NCI-H526 (cell line): ENCODE measurements around the gene UPB1.

ENCODE experiments used
- DNase-seq, 2 experiments: peaks; one replicate each; lab custom pipeline; 2025; lab: John Stamatoyannopoulos, UW

UPB1 gene

DNA sequence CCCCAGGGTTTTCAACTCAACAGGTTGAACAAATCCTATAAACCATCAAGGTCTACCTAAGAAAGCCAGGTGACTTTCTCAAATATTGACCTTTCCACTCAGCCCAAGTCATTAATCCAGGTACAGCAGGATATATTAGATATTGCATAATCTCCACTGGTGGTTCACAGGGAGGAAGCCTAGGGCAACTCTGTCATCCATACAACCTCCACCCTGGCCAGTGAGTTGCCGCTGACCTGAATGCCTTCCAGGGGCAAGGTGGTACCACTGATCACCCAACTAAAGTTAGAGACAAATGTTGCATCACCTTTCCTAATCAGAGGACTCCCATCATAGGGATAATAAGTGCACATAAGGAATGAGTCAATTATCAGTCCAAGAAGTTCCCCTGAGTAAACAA lies 36.9 kb downstream of the UPB1 start:
- DNase-seq = no peak

DNA sequence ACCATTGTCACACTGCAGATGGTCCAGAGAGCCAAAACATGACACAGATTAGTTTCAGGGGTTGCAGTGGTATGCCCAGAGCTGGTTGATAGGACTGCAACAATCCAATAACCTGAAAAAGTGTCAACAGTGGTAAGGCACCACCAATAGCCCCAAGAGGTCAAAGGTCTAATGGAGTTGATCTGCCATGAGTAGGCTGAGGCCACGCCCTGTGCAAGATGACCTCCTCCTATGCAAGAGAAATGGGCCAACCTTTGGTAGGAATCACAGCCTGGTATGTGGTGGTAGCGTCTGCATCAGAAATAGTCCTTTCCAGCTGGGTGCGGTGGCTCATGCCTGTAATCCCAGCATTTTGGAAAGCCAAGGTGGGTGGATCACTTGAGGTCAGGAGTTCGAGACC lies 40.2 kb downstream of the UPB1 start:
- no peak for DNase-seq

DNA sequence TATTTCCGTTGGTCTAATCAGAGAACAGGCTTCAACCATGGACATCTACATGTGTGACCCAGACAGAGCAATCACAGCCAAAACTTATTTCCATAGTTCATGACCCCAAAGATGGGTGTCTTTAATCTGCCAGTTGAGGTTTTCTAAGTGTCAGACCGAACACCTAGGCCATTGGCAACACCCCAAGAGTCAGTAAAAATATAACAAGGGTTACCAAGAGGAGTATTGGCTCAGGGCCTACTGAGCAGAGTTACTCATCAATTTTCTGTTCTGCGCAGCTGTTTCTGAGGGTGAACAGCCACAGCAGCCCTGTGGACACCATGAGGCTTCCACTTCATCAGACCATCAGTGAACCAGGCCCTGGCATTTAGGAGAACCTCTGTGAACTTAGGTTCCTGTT lies 41.0 kb downstream of the UPB1 start:
- DNase-seq = no peak

DNA sequence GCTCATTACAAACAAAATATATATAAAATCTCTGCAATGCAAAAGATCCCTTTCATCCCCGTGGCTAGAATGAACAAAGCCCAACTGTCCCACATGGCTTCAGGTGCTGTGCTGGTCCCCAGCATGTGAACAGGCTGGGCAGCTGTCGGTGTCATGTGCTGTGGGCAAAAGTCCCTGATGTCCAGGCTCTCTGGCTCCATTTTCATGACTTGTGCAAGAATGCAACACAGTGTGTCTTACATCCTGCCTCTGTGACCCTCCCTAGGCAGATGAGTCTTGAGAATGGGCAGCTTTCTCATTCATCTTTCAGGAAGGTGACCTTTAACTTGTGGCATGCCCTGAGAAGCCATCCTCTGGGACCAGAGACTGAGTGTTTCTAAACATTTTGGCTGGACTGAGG lies 45.3 kb downstream of the UPB1 start:
- no peak for DNase-seq

DNA sequence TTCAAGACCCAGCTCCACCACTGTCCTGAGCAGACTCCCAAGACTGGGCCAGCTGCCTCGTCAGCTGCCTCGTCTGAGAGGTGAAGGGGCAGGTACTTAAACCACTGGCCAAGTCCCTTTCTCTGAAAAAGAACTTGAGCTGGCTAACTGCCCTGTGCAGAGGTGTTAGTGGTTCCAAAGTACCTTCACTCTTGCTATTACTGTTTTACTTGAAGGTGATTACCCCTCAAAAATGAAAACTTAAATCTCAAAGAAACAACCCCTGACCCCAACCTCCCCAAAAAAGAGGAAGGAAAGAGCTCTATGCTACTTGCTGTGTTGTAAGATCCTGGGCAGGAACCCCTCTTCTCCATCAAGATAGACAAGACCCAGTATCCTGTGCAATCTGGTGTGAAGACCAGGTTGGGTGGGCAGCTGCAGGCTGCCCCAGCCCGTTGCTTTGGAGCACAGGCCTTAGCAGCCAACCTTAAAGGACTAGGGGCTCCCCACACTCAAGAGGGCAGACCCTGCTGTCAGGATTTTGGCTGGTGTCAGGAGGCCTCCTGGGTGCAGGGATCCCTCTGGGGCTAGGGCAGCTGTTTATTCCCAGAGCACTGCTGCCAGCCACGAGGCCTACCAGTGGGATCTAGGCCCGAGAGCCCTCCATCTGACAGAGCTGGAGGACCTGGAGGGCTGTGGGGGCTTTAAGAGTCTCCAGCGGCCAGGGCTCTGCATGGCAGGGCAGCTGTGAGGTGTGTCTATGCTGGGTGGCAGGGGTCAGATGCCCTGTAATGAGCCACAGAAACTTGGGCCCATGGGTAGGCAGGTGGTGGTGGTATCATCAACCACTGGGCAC lies 46.8 kb downstream of the UPB1 start:
- DNase-seq = no peak

DNA sequence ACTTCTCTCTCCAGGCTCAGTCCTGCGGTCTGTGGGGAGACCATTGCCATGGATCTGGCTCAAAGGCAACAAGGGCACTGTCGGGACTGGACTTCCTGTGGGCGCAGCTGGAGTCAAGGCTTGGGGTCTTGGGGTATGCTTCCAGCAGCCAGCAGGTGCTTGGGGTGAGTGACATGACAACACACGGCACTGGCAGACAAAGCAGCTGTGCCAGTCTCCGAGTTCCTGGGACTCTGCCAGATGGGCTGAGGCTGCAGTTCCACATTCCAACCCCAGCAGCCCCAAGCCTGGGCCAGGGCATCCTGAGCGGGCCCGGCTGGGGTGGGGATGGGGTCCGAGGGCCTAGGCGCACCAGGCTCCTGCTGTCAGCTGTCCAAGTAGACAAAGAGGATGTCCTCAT lies 47.5 kb downstream of the UPB1 start:
- no peak for DNase-seq

DNA sequence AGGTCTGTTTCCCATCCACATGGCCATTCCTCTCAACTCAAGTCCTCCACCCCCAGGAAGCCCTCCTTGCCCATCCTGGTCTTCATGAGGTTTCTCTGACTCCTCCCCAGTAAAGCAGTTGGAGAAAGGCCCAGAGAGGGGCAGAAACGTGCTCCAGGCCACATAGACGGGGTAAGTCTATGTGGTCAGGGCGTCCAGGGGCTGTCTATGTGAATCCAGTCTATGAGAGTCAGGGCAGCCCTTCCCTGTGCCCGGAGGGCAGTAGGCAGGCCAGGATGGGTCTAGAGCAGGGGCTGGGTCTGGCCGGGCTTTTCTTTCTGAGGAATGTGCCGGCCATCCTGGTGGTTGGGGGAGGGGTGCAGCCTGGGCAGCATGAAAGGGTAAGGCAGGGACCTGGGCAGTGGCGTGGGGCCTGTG lies 48.1 kb downstream of the UPB1 start:
- no peak for DNase-seq

DNA sequence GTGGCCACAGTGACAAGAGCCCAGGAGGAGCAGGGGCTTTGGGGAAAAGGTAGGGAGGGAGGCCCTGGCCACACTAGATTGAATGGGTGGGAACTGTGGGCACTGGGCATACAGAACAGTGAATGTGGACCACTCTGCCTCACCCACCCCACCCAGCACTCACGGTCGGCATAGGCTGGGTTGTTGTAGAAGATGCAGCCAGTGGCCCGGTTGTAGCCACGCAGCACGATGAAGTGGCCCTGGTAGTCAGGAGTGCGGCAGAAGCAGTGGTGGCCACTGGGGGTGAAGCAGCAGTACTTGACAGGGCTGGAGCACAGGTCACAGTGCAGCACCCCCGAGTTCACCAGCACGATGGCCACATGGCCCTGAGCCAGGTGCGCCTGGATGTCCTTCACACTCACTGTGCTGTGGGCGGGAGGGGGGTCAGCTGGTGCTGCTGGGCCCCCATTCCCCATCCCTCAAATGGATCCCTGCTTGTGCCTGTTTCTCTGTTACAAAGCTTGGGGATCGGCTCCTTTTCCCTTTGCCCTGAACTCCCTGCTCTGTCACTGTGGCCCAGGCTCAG lies 48.6 kb downstream of the UPB1 start:
- DNase-seq = no peak

DNA sequence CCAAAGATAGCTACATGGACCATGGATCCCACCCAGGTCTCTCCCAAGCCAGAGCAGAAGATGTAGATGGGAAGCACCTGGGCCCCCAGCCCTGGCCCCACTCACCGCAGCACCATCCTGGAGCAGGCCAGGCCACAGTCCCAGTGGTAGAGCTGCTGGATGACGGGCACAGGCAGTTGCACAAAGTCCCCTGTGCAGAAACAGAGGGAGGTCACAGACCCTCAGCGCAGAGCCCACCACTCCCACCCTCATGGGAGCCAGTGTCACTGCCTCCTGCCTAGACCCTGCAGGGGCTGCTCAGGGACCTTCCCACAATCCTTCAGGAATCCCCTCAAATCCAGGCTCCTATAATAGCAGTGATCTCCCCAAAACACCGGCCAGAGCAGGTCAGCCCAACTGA lies 53.7 kb downstream of the UPB1 start:
- DNase-seq = no peak

DNA sequence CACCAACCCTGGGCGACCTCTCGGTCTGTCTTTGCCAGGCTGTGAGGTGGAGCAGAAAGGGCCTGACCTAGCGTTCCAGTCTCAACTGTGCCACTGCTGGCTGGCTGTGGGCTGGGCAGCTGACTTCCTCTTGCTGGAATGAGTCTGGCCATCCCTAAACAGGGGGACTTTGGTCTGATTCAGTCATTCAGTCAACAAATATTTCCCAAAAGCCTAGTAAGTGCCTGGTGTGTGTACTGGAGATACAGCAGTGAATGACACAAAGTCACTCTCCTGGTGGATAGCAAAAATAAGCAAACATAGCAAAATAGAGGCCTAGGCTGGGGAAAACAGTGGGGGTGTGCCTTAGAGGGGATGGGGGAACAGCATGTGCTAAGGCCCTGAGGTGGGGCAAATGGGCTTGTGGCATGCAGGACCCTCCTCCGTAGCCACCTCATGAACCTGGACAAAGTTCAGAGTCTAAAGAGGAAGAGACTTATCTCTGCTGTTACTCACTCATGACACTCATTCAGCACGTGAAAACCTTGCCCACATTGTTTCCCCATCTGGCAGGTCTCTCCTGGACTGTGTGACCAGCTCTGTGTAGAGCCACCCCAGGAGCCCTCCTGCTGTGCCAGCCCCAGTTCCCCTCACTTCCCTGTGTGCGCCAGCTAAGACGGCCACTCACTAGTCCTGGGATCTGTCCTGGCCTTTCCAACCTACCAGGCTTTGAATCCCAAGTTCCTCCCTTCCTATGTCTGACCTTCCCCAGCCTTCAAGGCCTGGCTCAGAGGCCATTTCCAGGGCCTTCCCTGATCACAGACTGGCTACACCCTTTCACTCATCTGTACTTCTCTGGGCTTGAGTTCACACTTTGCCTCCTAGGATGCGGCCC lies 55.1 kb downstream of the UPB1 start:
- no peak for DNase-seq

DNA sequence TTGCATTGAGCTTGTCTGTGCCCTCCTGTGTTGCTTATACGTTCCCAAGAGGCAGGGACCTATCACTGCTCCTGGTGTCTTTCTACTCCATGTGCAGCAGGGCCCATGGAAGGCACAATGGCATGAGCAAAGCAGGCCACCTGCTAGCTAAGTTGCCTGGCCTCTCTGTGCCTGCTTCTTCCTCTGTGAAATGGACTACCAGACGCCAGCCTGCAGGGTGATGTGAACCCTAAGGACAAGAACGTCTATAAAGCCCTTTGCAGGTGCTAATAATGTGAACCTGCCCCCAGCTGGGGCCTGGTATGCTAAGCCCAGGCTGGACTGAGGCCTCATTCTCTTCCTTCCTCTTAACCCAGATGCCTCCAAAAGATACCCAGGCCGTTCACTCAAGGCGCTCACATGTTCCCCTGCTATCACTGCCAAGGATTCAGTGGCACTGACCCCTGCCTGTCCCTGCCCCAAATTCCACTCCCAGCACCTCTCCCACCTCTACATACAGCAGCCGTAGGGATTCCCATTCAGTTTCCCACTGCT lies 55.8 kb downstream of the UPB1 start:
- no peak for DNase-seq

DNA sequence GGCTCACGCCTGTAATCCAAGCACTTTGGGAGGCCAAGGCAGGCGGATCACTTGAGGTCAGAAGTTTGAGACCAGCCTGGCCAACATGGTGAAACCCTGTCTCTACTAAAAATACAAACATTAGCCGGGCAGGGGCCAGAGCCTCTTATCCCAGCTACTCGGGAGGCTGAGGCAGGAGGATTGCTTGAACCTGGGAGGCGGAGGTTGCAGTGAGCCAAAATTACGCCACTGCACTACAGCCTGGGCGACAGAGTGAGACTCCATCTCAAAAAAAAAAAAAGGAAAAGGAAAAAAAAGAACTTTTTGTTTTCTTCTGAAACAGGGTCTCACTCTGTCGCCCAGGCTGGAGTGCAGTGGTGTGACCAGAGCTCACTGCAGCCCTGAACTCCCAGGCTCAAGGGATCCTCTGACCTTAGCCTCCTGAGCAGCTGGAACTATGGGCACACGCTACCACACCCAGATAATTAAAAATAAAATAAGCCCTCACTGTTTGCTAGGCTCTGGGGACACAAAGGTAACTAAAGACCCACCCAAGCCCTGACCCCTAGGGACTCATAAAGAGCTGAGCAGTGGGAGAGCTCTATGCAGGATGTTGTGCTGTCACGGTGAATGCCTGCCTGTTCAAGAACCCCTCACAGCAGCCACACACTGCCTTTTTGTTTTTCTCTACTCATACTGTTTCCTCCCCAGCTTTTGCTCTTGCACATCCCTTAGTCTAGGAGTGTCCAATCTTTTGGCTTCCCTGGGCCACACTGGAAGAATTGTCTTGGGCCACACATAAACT lies 57.6 kb downstream of the UPB1 start:
- DNase-seq = peak; percentile 53 to 65

DNA sequence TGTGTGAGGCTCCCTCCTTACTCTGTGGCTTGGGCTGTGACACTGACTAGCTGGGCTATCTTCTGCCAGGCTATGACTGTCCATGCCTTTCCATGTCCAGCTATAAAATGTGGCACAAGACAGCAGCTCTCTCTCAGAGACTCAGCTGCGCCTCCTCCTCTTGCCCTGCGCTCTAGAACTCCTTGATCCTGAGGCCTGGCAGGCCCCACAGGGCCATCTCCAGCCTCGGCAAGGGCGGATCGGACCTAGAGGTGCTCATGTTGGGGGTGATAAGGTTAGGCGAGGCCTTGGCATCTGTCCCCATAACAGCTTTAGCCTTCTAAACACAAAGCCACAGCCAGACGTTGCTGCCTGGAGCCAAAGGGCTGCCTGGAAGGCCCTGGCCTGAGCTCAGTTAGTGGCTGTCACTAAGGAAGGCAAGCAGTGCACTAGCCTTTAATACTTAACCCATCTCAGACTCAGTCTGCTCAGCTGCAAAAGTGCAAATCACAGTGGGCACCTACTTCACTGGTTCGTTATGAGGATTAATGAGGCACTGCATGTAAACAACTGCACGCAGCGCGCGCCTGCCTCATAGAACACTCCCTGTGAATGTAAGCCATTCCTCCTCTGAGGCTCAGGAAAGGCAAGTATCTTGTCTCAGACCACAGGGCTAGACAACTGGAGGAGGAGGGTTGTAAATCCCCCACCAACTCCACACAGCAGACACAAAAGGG lies 58.6 kb downstream of the UPB1 start:
- no peak for DNase-seq

DNA sequence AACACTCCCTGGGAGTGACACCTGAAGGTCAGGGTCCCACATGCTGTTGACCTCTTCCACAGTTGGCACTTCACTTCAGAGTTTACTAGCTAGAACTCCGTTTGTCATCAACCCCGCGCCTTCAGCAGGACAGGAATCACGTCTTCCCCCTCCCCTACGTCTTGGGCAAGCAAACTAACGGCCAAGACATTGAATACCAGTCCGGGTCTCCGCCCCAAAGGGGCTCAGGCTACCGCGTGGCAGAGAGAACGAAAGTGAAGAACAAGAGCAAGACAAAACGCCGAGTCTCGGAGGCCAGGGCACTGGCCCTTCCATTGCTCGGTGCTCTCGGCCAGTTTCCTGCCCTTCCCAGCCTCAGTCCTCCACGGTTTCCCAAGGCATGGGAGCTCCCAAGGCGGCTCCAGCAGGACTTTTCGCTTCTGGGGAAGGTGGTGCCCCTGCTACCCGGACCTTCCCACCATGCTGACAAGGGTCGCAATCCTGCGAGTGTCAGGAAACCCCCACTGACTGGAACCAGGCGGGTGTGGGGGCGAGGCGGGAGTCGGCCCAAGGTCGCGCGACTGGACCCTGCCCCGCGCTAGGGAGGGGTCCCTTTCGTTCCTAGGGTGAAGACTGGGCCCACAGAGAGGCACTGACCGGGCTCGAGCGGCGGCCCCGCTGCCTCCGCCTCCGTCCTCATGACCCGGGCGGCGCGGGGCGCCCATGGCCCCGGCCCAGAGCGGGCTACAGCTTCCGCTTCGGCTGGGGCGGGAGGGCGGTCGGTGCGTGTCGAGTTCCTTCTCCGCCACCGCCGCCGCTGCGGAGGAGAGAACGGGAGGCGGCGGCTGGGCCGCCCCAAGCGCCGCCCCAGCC lies 59.4 kb downstream of the UPB1 start, which contains the start of gene GUCD1:
Gene GUCD1, minus strand, starts transcription at position 826 of the 852 bp plus-strand sequence. Its CDS starts 147 bp downstream, at position 679.
- peak in 1 of 2 experiments; percentile 33 for DNase-seq

DNA sequence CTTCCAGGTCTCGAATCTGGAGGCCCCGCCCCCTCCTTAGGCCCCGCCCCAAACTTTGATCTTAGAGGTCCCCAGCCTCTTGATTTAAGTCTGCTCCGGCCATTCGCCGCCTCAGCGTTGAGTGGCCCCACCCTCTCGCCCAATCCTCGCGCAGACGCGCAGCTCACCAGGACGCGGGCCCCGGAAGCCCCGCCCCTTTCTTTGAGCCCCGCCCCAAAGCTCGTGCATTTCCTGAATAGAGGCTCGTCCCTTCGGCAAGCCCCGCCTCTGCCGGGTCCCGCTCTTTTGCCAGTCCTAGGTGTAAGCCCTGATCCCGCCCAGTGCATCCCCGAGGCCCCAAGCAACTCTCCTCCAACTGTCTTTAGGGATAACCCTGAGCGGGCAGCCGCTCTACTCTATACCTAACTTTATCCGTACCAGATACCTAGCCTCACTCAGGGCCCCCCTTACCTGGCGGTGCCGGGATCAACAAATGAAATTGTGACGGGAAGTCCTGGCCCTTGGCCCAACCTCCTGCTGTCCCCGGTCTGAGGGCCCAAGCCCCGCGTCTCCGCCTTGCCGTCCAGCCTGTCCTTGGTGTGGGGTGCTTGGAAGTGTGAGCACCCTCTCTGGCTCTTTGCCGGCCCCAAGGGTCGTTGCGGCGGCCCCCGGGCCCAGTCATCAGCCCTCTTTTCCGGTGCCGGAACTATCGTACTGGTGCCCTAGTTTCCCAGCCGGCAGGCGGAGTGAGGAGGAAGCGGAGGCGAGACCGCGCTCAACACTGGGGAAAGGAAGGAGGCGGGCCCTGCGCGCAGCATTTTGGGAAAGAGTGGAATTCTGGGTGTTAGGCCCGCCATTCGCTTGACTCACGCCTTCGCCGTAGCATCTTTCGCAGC lies 60.3 kb downstream of the UPB1 start, which contains the start of gene SNRPD3:
Gene SNRPD3, plus strand, starts transcription at position 835 of the 875 bp plus-strand sequence. CDS start 1,676 bp downstream, outside the sequence.
- DNase-seq = peak; percentile 92 to 97

DNA sequence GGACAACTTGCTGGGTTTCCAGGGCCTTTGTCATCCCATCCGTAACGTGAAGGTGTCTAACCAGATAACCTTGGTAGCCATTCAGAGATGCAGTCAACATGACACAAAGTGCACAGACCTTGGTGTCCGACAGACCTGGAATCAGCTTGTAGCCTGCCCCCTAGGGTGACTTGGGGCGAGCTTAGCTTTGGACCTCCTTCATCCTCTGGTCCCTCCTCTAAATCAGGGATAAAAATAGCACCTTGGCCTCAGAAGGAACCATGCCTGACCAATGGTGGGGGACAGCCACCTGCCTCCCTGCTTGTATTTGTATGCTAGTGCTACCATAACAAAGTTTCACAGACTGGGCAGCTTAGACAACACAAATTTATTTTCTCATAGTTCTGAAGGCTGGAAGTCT lies 64.3 kb downstream of the UPB1 start:
- no peak for DNase-seq

DNA sequence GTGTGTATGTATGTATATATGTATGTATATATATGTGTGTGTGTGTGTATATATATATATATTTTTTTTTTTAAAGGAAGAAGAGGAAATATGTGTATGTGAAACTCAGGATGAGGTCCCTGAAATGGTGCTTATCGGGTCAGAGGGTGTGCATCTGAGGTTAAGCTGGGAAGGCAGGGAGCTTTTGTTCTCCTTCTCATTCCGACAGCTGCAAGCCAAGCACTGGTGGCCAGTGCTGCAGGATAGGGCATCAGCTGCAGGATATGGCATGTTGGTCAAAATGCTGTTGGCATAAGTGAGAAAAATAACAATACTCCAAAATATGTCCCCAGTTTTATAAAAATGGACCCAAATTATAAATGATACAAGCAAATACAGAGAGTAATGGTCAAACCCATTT lies 68.1 kb downstream of the UPB1 start:
- no peak for DNase-seq

DNA sequence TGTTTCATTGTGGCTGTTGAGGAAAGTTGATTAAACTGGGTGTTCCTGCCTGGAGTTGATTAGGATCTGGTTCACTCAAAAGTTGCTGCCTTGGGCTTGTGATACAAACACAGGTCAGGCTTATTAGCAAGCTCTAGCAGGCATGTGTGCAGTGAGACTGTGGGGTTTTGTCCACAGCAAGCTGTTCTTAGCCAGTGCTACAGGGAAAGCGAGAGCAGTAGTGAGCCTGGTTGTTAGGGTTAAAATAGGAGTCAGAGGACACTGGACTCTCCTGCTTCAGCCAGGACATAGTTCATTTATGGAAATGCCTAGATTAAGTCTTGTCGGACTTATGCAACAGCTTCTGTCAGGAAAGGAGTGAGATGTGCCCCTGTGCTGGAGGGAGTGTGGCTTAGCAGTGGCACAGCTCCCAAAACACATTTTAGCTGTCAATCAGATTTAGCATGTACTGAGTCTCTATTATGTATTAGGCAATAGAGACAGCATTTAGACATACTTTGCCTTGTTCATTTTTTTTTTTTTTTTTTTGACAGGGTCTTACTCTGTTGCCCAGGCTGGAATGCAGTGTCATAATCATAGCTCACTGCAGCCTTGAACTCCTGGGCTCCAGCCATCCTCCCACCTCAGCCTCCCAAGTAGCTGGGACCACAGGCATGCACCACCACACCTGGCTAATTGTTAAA lies 69.4 kb downstream of the UPB1 start:
- DNase-seq = no peak
